HG03097 (cell line): Measurements from ENCODE around the gene ZC3H7B.

ENCODE experiments used
- ATAC-seq: cut with Tn5 transposase; IDR thresholded peaks from one replicate; pipeline ENCODE4 v1.9.1; 2021; ENCODE audit not compliant: unreplicated experiment, low FRiP score

ZC3H7B gene

DNA sequence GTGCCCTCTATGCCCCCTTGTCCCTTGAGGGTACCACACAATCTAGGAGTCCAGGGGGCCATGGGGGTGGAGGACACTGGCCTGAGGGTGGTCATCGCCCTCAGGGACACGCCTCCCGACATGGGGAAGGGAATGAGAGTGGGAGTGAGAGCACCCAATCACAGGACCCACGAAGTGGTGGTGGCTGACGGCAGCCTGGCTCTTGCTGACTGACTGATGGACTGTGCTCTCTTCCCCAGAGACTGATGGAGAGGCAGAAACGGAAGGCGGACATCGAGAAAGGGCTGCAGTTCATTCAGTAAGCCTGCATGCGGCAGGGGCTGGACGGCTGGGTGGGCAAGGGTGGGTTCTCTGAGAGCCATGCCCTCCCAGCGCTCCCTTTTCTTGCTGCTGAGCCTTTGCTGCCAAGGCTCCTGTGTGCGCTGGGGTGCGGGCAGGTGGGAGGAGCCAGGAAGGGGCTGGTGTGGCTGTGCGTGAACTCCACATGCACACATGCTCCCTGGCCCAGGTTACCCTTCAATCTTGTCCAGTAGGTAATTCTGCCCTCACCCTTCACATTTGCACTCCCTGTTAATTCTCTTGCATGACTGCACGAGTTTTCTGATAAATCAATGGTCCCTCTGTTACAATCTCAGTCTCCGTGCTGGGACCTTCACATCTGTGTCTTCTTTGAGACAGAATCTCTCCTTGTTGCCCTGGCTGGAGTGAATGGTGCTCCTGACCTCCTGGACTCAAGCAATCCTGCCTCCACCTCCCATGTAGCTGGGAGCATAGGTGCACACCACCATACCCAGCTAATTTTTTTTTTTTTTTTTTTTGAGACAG, 19.3 kb downstream of the ZC3H7B start:
- ATAC-seq, result no peak

DNA sequence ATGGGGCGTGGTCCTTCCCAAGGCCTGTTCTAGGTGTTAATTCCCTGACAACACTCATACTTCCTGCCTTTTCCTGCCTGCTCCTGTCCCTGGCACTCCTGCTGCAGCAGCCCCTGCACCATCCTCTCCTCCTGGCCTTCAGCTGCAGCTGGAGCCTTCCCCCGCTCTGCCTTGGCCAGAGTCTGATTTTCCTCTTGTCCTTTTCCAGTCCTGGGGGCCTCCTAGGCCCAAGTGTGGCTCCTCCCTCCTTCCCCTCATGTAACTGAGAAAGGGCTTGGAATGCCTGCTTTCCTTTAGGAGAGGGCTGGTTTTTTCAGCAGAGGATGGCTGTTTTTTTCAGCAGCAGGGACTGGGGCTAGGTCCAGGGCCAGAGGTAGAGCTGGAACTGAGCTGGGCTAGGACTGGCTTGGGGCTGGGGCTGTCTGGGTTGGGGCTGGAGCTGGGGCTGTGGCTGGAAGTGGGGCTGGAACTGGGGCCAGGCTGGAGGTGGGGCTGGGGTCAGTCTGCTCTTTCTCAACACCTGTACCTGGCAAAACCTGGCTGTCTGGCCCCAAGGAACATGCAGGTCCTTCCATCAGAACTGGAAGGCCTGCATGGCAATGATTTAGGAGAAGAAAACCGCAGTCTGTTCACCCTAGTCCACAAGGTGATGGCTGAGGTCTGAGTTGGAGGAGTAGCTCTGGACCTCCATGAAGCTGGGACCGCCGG, 23.6 kb downstream of the ZC3H7B start:
- ATAC-seq, result no peak

DNA sequence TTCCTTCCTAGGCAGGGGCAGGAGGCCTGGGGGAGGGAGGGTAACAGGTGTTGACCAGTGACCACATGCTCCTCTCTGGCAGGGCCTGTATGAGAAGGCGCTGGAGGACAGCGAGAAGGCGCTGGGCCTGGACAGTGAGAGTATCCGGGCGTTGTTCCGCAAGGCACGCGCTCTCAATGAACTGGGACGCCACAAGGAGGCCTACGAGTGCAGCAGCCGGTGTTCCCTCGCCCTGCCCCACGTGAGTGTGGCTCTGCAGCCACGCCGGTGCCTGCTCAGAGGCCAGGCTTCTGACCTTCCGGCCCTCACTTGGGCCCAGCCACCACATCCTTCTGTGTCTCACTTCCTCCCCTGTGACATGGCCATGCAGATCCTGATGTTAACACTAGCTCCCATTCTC, 25.8 kb downstream of the ZC3H7B start:
- no peak for ATAC-seq

DNA sequence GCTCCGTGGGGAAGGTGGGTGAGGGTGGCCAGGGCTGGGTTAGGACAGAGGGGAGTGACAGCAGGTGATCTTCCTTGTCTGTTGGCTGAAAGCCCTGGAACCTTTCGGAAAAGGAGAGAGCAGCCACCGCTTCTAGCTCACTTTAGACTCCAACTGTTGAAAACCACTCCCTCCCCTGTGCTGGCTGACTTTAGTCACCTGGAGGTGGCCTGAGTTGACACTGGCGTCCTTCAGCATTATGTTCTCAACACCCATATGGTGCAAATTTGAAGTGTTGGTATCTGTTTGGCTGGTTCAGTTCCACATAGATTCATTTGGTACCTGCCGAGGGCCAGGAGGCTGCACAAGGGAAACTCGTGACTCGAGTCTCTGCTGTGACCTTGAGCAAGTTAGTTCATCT, 28.8 kb downstream of the ZC3H7B start:
- no peak for ATAC-seq

DNA sequence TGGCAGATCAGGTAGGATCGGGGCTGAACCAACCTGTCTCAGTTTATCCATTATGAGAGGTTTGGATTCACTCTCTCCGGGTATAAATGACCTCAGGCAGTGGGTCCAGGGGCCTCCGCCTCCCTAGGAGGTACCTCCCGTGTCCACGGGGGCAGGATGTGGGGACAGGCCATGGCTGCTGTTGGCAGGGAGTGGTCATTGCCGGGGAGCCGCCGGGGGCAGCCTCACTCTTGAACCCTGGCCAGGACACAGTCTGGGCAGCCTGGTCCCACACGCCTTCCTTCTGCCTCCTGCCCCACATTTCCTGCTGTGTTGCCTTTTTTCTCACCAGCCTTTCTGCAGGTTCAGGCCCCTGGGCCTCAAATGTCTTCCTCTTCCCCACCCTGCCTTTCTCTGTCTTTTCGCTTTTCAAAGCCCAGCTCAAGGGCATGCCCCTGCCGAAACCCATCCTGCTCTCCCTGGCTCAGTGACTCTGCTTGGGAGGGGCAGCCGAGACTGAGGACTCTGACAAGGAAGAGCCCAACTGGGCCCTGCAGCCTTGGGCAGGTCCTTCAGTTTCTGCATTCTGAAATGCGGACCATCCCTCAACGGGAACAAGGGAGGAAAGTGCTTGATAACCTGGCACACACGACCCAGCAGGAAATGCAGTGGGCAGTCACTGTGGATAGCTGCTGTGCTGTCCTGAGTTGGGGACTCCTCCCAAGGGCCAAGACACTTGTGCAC, 31.1 kb downstream of the ZC3H7B start:
- no peak for ATAC-seq

DNA sequence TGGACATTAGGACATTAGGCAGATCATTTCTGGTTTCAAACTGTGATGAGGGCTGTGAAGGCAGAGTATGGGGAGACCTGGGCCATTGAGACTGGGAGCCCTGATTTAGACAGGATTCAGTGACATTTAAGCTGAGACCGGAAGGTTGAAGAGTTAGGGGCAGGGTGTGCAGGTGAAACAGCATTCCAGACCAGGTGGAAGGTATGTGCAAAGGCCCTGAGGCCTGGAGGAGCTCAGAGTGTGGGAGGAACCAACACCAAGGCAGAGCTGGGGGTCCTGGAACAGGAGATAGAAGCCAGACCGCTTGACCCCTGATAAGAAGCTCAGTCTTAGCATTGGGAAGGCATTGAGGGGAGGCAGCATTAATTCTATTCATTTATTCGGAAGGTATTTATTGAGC, 32.5 kb downstream of the ZC3H7B start:
- ATAC-seq, result no peak

DNA sequence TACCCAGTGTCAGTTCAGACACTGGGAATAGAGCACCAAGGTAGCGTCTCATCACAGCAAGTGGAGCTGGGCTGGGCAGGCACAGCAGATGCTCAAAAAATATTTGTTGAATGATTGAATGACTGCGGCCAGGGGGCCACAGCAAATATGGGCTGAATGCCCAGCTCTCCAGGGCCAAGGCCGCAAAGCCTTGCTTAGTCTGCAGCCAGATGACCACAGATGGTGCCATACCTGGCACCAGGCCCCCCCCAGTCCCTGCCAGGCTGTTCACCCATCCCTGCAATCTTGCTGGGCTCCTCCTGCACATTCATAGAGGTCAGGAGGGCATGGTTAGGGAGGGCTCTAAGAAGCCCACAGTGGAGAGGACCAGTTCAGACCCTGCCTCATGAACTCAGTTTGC, 32.9 kb downstream of the ZC3H7B start:
- no peak for ATAC-seq

DNA sequence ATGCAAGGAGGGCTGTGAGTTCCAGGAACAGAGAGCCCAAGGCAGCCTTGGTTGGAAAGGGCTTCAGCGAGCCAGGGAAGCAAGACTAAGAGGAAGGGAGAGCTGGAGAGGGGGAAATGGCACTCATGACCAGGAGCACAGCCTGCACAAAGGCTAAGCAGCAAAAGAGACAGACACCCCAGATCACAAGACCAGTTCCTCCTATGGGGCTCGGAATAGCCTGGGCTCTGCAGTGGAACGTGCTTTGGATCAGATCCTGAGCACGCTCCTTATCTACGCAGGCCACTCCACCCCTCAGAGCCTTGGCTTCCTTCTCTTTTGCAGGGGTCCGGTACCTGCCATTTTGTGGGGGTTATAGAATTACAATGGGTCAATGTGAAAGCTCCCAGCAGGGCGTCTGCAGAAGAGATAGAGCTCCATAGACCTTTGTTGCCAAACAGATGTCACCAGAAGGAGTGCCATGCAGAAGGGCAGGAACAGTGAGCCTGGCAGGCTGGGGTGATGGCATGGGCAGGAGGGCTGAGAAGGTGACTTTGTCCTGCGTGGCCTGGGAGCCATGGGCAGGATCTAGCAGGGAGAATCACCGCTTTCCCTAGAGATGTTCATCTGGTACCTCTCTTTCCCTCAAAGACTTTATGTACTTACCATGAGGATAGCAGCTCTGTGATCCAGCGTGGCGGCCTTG, 33.8 kb downstream of the ZC3H7B start:
- ATAC-seq, result no peak

DNA sequence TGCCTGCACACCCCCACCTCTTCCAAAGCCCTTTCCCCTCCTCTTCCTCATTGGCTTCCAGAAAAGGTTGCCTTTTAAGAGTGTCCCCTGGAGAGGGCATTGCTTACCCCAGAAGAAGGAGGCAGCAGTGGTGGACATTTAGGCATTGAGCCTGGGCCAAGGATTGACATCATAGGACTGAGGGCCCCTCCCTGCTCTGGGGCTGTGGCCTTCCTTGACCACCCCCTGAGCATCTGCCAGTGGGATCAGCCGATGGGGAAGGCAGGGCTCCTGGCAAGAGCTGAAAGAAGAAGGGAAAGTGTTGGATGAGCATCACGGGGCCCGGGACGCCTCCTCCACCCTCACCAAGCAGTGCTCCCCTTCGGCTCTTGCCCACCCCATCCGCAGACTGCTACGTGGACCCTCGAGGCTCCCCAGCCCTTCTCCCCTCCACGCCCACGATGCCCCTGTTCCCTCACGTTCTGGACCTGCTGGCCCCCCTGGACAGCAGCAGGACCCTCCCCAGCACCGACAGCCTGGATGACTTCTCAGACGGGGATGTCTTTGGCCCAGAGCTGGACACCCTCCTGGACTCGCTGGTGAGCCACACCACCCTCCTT, 37.4 kb downstream of the ZC3H7B start:
- ATAC-seq, result no peak

DNA sequence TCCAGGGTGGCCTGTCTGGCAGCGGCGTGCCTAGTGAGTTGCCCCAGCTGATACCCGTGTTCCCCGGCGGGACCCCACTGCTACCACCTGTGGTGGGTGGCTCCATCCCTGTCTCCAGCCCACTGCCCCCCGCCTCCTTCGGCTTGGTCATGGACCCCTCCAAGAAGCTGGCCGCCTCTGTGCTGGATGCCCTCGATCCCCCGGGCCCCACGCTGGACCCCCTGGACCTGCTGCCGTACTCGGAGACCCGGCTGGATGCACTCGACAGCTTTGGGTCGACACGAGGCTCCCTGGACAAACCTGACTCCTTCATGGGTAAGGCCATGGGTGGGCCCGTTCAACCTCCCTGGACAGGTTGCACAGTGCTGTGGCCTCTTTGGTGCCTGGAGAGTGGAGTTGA, 38.5 kb downstream of the ZC3H7B start:
- no peak for ATAC-seq

DNA sequence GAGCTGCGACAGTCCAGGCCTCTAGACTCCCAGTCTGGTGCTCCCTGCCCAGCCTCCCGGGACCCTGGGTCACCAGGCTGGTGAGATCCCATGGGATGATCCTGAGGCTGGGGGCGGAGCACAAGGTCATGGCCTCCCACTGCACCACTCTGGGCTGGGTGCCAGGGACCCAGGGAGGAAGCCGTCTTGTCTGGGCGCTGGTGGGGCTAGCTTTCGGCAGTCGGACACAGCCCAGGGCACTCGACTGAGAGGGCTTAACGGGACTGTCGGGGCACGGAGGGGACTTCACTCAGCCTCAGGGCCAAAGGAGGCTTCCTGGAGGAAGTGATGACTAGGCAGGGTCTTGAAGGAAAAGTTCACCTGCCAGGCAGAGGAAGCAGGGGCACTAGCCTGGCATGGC, 39.0 kb downstream of the ZC3H7B start:
- ATAC-seq, result no peak

DNA sequence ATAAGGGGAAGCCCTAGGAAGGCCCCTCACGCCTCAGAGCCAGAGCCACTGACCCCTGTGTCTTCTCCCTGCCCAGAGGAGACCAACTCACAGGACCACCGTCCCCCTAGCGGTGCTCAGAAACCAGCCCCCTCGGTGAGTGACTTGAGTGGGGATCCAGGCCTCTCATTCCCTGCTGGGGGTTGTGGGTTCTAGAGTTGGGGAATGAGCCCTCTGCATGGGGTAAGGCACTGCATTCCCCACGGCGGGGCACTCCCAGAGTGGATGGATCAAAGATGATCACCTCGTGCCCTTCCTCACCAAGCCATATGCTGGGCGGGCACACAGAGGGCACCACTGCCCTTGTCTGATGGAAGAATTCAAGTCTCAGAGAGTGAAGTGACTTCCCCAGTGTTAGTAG, 39.7 kb downstream of the ZC3H7B start:
- ATAC-seq, result no peak

DNA sequence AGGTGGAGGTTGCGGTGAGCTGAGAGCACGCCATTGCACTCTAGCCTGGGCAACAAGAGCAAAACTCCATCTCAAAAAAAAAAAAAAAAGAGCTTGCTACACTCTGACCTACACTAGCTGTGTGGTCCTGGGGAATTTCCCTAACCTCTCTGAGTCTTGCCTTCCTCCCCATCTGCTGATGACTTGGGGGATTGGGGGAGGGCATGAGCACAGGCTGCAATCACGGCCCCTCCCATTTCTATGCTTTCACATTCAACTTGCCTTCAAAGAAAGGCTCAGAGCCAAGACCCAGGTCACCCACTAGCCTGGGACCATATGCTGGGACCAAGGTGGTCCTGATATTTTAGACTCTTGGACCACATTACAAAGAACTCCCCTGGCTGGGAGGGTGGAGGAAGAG, 40.7 kb downstream of the ZC3H7B start:
- ATAC-seq, result no peak

DNA sequence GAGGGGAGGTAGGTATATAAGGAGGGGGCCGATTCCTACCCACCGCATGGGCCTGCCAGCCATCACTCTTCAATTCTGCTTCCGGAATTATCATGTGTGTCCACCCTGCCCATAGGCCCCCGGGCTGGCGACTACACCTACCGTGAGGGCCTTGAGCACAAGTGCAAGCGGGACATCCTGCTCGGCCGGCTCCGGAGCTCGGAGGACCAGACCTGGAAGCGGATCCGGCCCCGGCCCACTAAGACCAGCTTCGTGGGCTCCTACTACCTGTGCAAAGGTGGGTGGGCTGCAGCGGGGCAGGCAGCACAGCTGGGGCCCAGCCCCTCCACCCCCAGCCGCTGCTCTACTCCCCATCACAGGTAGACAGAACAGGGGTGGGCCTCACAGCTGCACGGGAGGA, 42.0 kb downstream of the ZC3H7B start:
- no peak for ATAC-seq

DNA sequence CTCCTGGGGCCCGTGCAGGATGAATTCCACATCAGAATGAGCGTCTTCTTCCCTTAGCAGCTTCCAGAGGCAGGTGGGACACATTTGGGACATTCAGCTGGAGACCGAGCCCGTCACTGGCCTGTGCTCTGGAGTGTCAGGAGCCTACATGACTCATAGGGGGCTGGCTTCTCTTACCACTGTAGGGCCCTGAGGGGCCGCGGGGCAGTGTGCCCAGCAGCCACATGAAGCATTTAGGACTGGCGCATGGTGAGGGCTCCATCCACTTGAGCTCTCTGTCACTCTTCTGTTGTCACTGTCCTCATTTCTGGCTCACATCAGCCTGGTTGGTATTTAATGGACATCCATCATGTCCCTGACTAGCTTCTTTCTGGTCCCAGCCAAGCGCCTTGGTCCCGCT, 42.4 kb downstream of the ZC3H7B start:
- no peak for ATAC-seq

DNA sequence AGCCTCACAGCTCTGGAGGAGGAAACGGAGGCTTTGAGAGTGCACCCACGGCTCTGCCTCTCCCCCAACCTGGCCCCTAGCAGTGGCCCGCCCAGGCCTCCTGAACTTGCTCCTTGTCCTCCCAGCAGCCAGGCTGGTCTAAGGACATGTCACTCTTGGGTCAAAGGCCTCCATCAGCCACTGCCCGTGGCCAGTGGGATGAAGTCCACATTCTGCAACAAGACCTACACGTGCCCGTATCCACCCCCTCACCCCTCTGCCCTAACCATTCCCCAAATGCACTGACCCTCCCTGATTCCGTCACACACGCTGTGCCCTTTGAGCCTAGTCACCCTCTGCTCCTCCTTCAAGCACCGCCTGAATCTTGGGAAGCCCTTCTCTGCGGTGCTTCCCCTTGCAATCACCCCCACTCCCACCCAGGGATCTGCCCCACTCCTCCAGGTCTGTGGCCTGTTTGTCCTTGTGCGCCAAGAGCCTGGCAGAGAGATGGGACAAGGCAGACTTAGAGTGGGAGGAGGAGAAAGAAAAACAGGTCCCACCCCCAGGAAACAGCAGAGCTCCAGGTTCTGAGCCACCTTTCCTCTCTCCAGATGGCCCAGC, 43.0 kb downstream of the ZC3H7B start:
- no peak for ATAC-seq

DNA sequence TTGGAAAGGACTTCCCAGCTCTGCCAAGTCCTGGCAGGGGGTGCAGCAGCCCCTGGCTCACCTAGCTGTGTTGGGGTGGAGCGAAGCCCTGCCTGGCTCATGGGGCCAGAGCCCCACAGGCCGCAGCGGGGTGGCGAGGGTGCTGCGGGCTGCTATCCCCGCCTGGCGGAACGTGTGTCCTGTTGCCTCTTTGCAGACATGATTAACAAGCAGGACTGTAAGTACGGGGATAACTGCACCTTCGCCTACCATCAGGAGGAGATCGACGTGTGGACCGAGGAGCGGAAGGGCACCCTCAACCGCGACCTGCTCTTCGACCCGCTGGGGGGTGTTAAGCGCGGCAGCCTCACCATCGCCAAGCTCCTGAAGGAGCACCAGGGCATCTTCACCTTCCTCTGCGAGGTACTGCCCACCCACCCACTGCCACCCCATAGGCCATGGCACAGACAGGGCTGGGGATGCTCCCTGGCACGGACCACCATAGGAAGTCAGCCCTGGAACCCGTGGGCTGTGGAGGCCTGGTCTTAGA, 44.5 kb downstream of the ZC3H7B start:
- no peak for ATAC-seq

DNA sequence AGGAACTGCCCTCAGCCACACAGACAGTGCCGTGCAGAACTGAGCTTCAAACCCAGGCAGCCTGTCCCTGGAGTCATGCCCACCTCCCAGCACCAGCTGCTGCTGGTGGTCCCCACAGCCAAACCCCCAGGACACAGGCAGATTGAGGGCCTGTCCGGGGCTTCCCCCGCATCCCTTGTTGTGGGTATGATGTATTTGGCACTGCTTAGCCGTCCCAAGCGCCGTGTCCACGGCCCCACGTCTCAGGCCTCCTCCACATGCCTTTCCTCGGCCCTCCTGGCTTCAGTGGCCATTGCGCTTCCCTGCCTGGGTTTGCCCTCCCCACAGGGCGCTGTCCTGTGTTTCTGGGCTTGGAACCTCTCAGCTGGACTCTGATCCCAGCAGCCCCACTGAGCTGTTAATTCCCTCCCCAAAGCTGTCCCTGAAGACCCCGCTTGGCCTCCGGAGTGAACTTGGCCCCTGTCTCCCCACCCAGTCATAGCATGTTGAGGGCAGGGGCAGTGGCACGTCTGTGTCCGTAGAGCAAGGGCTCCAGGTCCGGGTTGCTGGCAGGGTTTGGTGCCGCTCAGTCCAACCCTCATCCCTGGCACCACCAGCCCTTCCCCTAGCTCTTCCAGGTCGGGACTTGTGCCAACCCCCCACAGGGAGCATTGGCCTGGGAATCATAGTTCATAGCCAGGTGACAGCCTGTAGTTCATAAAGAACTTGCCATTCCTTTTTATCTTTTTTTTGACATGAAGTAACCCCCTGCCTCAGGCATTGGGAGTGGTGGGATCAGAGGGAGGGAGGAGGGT, 45.9 kb downstream of the ZC3H7B start:
- ATAC-seq, result no peak

DNA sequence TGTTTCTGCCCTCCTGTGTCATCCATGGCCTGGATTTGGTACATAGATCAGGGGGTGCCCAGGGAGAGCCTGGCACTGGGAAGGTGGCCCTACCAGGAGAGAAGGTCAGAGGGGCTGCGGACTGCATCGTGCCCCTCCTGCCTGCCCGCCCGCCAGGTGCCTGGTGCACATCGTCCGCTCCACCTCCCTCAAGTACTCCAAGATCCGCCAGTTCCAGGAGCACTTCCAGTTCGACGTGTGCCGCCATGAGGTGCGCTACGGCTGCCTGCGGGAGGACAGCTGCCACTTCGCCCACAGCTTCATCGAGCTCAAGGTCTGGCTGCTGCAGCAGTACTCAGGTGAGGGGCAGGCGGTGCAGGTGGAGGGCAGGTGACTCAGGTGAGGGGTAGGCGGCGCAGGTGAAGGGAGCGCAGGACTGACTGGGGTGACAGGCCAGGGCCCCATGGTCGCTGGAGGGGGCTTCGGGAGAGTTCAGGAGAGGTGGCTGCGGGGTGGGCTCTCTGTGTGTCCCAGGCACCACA, 47.7 kb downstream of the ZC3H7B start:
- ATAC-seq, result no peak
